Activated T-helper 2 cell treated with anti-CD3 and anti-CD28 coated beads, Interferon-gamma antibody, Interleukin-2, Interleukin-4, amounts not matched to agents 10 μg/mL and 5 μg/mL and 100 μg/mL, durations not matched to agents 14 hours and 24 hours and 36 hours (primary cell): ENCODE results near the gene WNT11. TPM values are rescaled to one million over a fixed set of nuclear protein-coding genes. Genes with fewer than 3 reads are reported as not detected.
A peak's percentile ranks its signal among the peaks of the same experiment; 100 is the strongest.

Experiments used
- DNase-seq: peaks from one replicate; pipeline ENCODE4 v3.0.0; 2021; ENCODE audit warnings: low spot score
- H3K27ac Mint-ChIP-seq: one replicate; pipeline ENCODE4 v1.8.0; 2021; ENCODE audit warnings: mixed read lengths
- H3K27me3 Mint-ChIP-seq: one replicate; pipeline ENCODE4 v1.8.0; 2021; ENCODE audit warnings: low read depth, mixed read lengths
- H3K36me3 Mint-ChIP-seq: one replicate; pipeline ENCODE4 v1.8.0; 2021; ENCODE audit warnings: low read depth, mixed read lengths
- H3K4me1 Mint-ChIP-seq: one replicate; pipeline ENCODE4 v1.8.0; 2021; ENCODE audit warnings: low read depth, mixed read lengths
- H3K4me3 Mint-ChIP-seq: one replicate; pipeline ENCODE4 v1.8.0; 2021; ENCODE audit warnings: low read depth, mild to moderate bottlenecking, moderate library complexity, mixed read lengths
- H3K9me3 Mint-ChIP-seq: one replicate; pipeline ENCODE4 v1.8.0; 2021; ENCODE audit warnings: mixed read lengths
- intact Hi-C: fragments of 100-400 bp; cut with micrococcal nuclease; formaldehyde crosslinking; loops from one replicate; pipeline ENCODE4 v1.15.1; 2023
- total RNA-seq: library from RNA; stranded (reverse); gene quantifications from 2 replicates; pipeline ENCODE4 v1.2.3, GENCODE V29; 2022

The WNT11 gene
- total RNA-seq, 1 donor from 2014 or later, result 0.91 TPM

- Mint-ChIP-seq H3K4me3 (no peak overlapping the region), H3K27ac (no peak overlapping the region), H3K27me3 (peaks cover 45% of the 10 kb centered on the region), H3K9me3 (no peaks in the 10 kb centered on the region), H3K36me3 (no peaks in the 10 kb centered on the region), H3K4me1 (peaks cover 6% of the 10 kb centered on the region)
- intact Hi-C loops, result no loop called here
- no peak for DNase-seq
Measured at GRCh38 chr11:76210931-76211851, 4.9 kb upstream of the WNT11 start.

GRCh38 chr11:76209973-76210930 is 4.0 kb upstream of the WNT11 start:
- no peak for DNase-seq
- Mint-ChIP-seq H3K36me3 (no peaks in the 10 kb centered on the region), H3K27ac (no peak overlapping the region), H3K9me3 (no peaks in the 10 kb centered on the region), H3K27me3 (peaks cover 54% of the 10 kb centered on the region), H3K4me1 (peaks cover 9% of the 10 kb centered on the region), H3K4me3 (no peak overlapping the region)
- intact Hi-C loops, result loop anchor here (5.0 kb wide), 4 partner anchors 172 to 472 kb away; partner anchors contain the start of genes GVQW3 and THAP12

GRCh38 chr11:76209375-76209972 is 3.2 kb upstream of the WNT11 start:
- DNase-seq, result no peak
- H3K4me3 Mint-ChIP-seq, result peak overlapping the region; percentile 54
- H3K9me3 Mint-ChIP-seq, result no peaks in the 10 kb centered on the region
- H3K36me3 Mint-ChIP-seq, result no peaks in the 10 kb centered on the region
- H3K4me1 Mint-ChIP-seq, result peaks cover 9% of the 10 kb centered on the region
- no peak overlapping the region for H3K27ac Mint-ChIP-seq
- peaks cover 62% of the 10 kb centered on the region for H3K27me3 Mint-ChIP-seq
- intact Hi-C loops, result loop anchor here (5.0 kb wide), 4 partner anchors 173 to 473 kb away; partner anchors contain the start of genes GVQW3 and THAP12

GRCh38 chr11:76208438-76209374 is 2.4 kb upstream of the WNT11 start:
- intact Hi-C loops, result loop anchor here (1.0 to 5.0 kb wide), 5 partner anchors 27 to 474 kb away; partner anchors contain the start of genes GVQW3 and THAP12
- H3K36me3 Mint-ChIP-seq, result no peaks in the 10 kb centered on the region
- no peak overlapping the region for H3K27ac Mint-ChIP-seq
- no peaks in the 10 kb centered on the region for H3K9me3 Mint-ChIP-seq
- H3K27me3 Mint-ChIP-seq, result peaks cover 63% of the 10 kb centered on the region
- peak; percentile 70 for DNase-seq
- H3K4me3 Mint-ChIP-seq, result peak overlapping the region; percentile 76
- peaks cover 9% of the 10 kb centered on the region for H3K4me1 Mint-ChIP-seq

- no peaks in the 10 kb centered on the region for H3K36me3 Mint-ChIP-seq
- H3K4me1 Mint-ChIP-seq, result peaks cover 9% of the 10 kb centered on the region
- H3K4me3 Mint-ChIP-seq, result peak overlapping the region; percentile 76
- H3K27ac Mint-ChIP-seq, result no peak overlapping the region
- DNase-seq, result peak; percentile 70
- H3K9me3 Mint-ChIP-seq, result no peaks in the 10 kb centered on the region
- peaks cover 58% of the 10 kb centered on the region for H3K27me3 Mint-ChIP-seq
- intact Hi-C loops, result loop anchor here (1.0 to 5.0 kb wide), 7 partner anchors 24 to 474 kb away; partner anchors contain the start of genes GVQW3 and THAP12
Measured at GRCh38 chr11:76207642-76208401, 1.5 kb upstream of the WNT11 start.

- Mint-ChIP-seq H3K9me3 (no peaks in the 10 kb centered on the region), H3K4me3 (peak overlapping the region; percentile 57), H3K36me3 (no peaks in the 10 kb centered on the region), H3K4me1 (peaks cover 9% of the 10 kb centered on the region), H3K27ac (no peak overlapping the region), H3K27me3 (peaks cover 40% of the 10 kb centered on the region)
- intact Hi-C loops, result loop anchor here (5.0 kb wide), 4 partner anchors 176 to 476 kb away; partner anchors contain the start of genes GVQW3 and THAP12
- no peak for DNase-seq
Measured at GRCh38 chr11:76206077-76206326, 300 bp downstream of the WNT11 start.

- Mint-ChIP-seq H3K27me3 (peaks cover 37% of the 10 kb centered on the region), H3K9me3 (no peaks in the 10 kb centered on the region), H3K4me3 (peak overlapping the region; percentile 57), H3K27ac (no peak overlapping the region), H3K4me1 (peaks cover 9% of the 10 kb centered on the region), H3K36me3 (no peaks in the 10 kb centered on the region)
- intact Hi-C loops, result loop anchor here (5.0 kb wide), 4 partner anchors 177 to 477 kb away; partner anchors contain the start of genes GVQW3 and THAP12
- no peak for DNase-seq
Measured at GRCh38 chr11:76205252-76206076, 838 bp downstream of the WNT11 start.

- Mint-ChIP-seq H3K9me3 (no peaks in the 10 kb centered on the region), H3K27me3 (peaks cover 37% of the 10 kb centered on the region), H3K4me3 (no peak overlapping the region), H3K4me1 (peaks cover 9% of the 10 kb centered on the region), H3K36me3 (no peaks in the 10 kb centered on the region), H3K27ac (no peak overlapping the region)
- intact Hi-C loops, result no loop called here
- DNase-seq, result no peak
Measured at GRCh38 chr11:76203937-76204336, 2.4 kb downstream of the WNT11 start.

- DNase-seq, result no peak
- peaks cover 37% of the 10 kb centered on the region for H3K27me3 Mint-ChIP-seq
- H3K27ac Mint-ChIP-seq, result no peak overlapping the region
- no peaks in the 10 kb centered on the region for H3K36me3 Mint-ChIP-seq
- no peak overlapping the region for H3K4me3 Mint-ChIP-seq
- intact Hi-C loops, result no loop called here
- no peaks in the 10 kb centered on the region for H3K9me3 Mint-ChIP-seq
- H3K4me1 Mint-ChIP-seq, result peaks cover 9% of the 10 kb centered on the region
Measured at GRCh38 chr11:76203131-76203925, 3.0 kb downstream of the WNT11 start.
